ENCODE results near the gene RIOX2.

Gene RIOX2

DNA sequence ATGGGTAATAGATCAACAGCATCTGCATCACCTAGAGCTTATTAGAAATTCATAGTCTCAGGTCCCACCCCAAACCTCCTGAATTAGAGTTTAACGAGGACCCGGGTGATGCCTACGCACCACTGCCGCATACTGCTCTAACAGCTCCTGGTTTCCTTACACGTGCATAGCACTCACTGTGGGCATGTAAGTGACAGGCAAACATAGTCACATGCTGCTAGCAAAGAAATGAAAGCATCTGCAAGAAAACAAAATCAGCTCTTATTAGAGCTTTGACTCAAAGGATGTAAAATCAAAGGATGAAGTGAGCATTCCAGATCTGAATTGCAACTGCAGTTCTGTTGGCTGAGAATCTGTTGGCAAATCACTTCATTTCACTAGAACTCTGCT is 19.1 kb upstream of the RIOX2 start:
- Histone ChIP-seq H3K27me3 (ENCODE audit: control insufficient read depth in 5 of 5, insufficient read depth in 4 of 5, low read length in 5 of 5) (peaks cover 0 to 4% (median 0%) of the 10 kb centered on the region in 5 donors), H3K4me3 (ENCODE audit: low read depth in 1 of 5, low read length in 5 of 5) (no peak overlapping the region), H3K4me1 (ENCODE audit: control insufficient read depth in 5 of 5, insufficient read depth in 5 of 5, low read length in 5 of 5) (no peaks in the 10 kb centered on the region), H3K27ac (ENCODE audit: low read depth, low read length) (no peak overlapping the region), H3K9me3 (ENCODE audit: control insufficient read depth in 5 of 5, low read length in 5 of 5) (no peaks in the 10 kb centered on the region), H3K36me3 (ENCODE audit: control insufficient read depth in 5 of 5, insufficient read depth in 5 of 5, low read length in 5 of 5) (no peaks in the 10 kb centered on the region), H3K9ac (ENCODE audit: low read length in 5 of 5) (no peak overlapping the region)

- H3K27ac ChIP-seq (ENCODE audit: low read depth, low read length): no peak overlapping the region
- H3K27me3 ChIP-seq (ENCODE audit: control insufficient read depth in 5 of 5, insufficient read depth in 4 of 5, low read length in 5 of 5): peaks cover 0 to 4% (median 0%) of the 10 kb centered on the region in 5 donors
- no peaks in the 10 kb centered on the region for H3K36me3 ChIP-seq (ENCODE audit: control insufficient read depth in 5 of 5, insufficient read depth in 5 of 5, low read length in 5 of 5)
- no peaks in the 10 kb centered on the region for H3K4me1 ChIP-seq (ENCODE audit: control insufficient read depth in 5 of 5, insufficient read depth in 5 of 5, low read length in 5 of 5)
- no peak overlapping the region for H3K4me3 ChIP-seq (ENCODE audit: low read depth in 1 of 5, low read length in 5 of 5)
- no peak overlapping the region for H3K9ac ChIP-seq (ENCODE audit: low read length in 5 of 5)
- no peaks in the 10 kb centered on the region for H3K9me3 ChIP-seq (ENCODE audit: control insufficient read depth in 5 of 5, low read length in 5 of 5)
These were observed 18.5 kb upstream of the RIOX2 start for GRCh38 chr3:97990624-97991292.

DNA sequence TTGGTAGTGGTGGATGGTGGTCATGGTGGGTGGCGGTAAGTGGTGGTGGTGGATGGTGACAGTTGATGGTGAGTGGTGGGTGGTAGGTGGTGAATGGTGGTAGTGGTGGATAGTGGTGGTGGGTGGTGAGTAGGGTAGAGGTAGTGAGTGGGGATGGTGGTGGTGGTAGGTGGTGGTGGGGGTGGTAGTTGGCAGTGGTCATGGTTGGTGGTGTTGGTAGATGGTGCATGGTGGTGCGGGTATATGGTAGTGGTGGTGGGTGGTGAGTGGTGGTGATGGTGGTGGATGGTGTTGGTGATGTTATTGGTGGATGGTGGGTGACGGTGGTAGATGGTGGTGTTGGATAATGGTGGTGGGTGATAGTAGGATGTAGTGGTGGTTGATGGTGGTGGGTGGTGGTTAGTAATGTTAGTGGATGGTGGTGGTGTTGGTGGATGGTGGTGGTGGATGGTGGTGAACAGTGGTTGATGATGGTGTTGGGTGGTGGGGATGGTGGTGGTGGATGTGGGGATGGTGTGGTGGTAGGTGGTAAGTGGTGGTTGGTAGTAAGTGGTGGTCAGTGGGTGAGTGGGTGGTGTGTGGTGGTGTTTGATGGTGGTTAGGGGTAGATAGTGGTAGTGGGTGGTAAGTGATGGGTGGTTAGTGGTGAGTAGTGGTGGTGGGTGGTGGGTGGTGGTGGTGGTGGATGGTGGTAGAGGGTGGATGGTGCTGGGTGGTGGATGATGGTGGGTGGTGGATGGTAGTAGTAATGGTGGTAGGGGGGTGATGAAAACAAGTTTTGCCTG is 16.7 kb upstream of the RIOX2 start:
- Histone ChIP-seq H3K4me1 (ENCODE audit: control insufficient read depth in 5 of 5, insufficient read depth in 5 of 5, low read length in 5 of 5) (peaks cover 0 to 3% (median 2%) of the 10 kb centered on the region in 5 donors), H3K9ac (ENCODE audit: low read length in 5 of 5) (no peak overlapping the region), H3K36me3 (ENCODE audit: control insufficient read depth in 5 of 5, insufficient read depth in 5 of 5, low read length in 5 of 5) (no peaks in the 10 kb centered on the region), H3K27ac (ENCODE audit: low read depth, low read length) (no peak overlapping the region), H3K27me3 (ENCODE audit: control insufficient read depth in 5 of 5, insufficient read depth in 4 of 5, low read length in 5 of 5) (peaks cover 0 to 4% (median 0%) of the 10 kb centered on the region in 5 donors), H3K4me3 (ENCODE audit: low read depth in 1 of 5, low read length in 5 of 5) (no peak overlapping the region), H3K9me3 (ENCODE audit: control insufficient read depth in 5 of 5, low read length in 5 of 5) (no peaks in the 10 kb centered on the region)

- Histone ChIP-seq H3K9ac (ENCODE audit: low read length in 5 of 5) (no peak overlapping the region), H3K9me3 (ENCODE audit: control insufficient read depth in 5 of 5, low read length in 5 of 5) (no peaks in the 10 kb centered on the region), H3K36me3 (ENCODE audit: control insufficient read depth in 5 of 5, insufficient read depth in 5 of 5, low read length in 5 of 5) (no peaks in the 10 kb centered on the region), H3K27ac (ENCODE audit: low read depth, low read length) (no peak overlapping the region), H3K4me1 (ENCODE audit: control insufficient read depth in 5 of 5, insufficient read depth in 5 of 5, low read length in 5 of 5) (peaks cover 0 to 9% (median 7%) of the 10 kb centered on the region in 5 donors), H3K4me3 (ENCODE audit: low read depth in 1 of 5, low read length in 5 of 5) (no peak overlapping the region), H3K27me3 (ENCODE audit: control insufficient read depth in 5 of 5, insufficient read depth in 4 of 5, low read length in 5 of 5) (no peaks in the 10 kb centered on the region)
These were observed 15.1 kb upstream of the RIOX2 start for GRCh38 chr3:97987306-97987705.

DNA sequence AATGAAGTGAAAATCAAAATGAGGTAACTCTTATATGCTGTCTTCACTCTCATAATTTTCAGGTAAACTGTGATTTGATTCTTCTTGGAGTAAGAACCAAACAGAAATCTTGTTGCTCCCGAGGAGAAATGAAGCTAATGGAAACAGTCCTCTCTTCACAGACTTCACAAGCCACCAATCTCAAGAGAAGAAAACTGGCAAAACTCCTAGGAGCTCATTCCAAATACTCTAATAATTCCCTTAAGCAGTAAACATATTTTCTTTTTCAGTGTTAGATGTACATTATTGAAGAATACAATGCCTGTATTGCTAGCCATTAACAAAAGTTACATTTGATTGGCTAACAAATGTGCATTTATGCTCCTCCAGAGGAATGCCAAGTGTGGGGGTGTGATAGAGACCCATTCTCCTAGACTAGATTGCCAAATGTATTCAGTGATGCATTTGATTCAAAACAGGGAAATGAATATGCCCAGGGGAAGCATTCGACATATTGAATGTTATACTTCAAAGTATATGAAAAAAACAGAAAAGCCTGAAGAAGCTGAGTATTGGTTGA is 11.8 kb upstream of the RIOX2 start:
- Histone ChIP-seq H3K9ac (ENCODE audit: low read length in 5 of 5) (no peak overlapping the region), H3K36me3 (ENCODE audit: control insufficient read depth in 5 of 5, insufficient read depth in 5 of 5, low read length in 5 of 5) (no peaks in the 10 kb centered on the region), H3K4me1 (ENCODE audit: control insufficient read depth in 5 of 5, insufficient read depth in 5 of 5, low read length in 5 of 5) (peaks cover 0 to 15% (median 11%) of the 10 kb centered on the region in 5 donors), H3K27me3 (ENCODE audit: control insufficient read depth in 5 of 5, insufficient read depth in 4 of 5, low read length in 5 of 5) (no peaks in the 10 kb centered on the region), H3K4me3 (ENCODE audit: low read depth in 1 of 5, low read length in 5 of 5) (no peak overlapping the region), H3K9me3 (ENCODE audit: control insufficient read depth in 5 of 5, low read length in 5 of 5) (no peaks in the 10 kb centered on the region), H3K27ac (ENCODE audit: low read depth, low read length) (no peak overlapping the region)

- H3K9ac ChIP-seq (ENCODE audit: low read length in 5 of 5): no peak overlapping the region
- no peak overlapping the region for H3K4me3 ChIP-seq (ENCODE audit: low read depth in 1 of 5, low read length in 5 of 5)
- H3K9me3 ChIP-seq (ENCODE audit: control insufficient read depth in 5 of 5, low read length in 5 of 5): no peaks in the 10 kb centered on the region
- peaks cover 0 to 15% (median 11%) of the 10 kb centered on the region in 5 donors for H3K4me1 ChIP-seq (ENCODE audit: control insufficient read depth in 5 of 5, insufficient read depth in 5 of 5, low read length in 5 of 5)
- peak overlapping the region; percentile 9 for H3K27ac ChIP-seq (ENCODE audit: low read depth, low read length)
- no peaks in the 10 kb centered on the region for H3K27me3 ChIP-seq (ENCODE audit: control insufficient read depth in 5 of 5, insufficient read depth in 4 of 5, low read length in 5 of 5)
- no peaks in the 10 kb centered on the region for H3K36me3 ChIP-seq (ENCODE audit: control insufficient read depth in 5 of 5, insufficient read depth in 5 of 5, low read length in 5 of 5)
These were observed 9.7 kb upstream of the RIOX2 start for GRCh38 chr3:97981886-97982285.

GRCh38 chr3:97979610-97980009 is 7.4 kb upstream of the RIOX2 start:
- H3K9ac ChIP-seq (ENCODE audit: low read length in 5 of 5): no peak overlapping the region
- H3K27ac ChIP-seq (ENCODE audit: low read depth, low read length): no peak overlapping the region
- no peaks in the 10 kb centered on the region for H3K9me3 ChIP-seq (ENCODE audit: control insufficient read depth in 5 of 5, low read length in 5 of 5)
- H3K4me1 ChIP-seq (ENCODE audit: control insufficient read depth in 5 of 5, insufficient read depth in 5 of 5, low read length in 5 of 5): peaks cover 0 to 15% (median 11%) of the 10 kb centered on the region in 5 donors
- H3K27me3 ChIP-seq (ENCODE audit: control insufficient read depth in 5 of 5, insufficient read depth in 4 of 5, low read length in 5 of 5): no peaks in the 10 kb centered on the region
- H3K4me3 ChIP-seq (ENCODE audit: low read depth in 1 of 5, low read length in 5 of 5): no peak overlapping the region
- H3K36me3 ChIP-seq (ENCODE audit: control insufficient read depth in 5 of 5, insufficient read depth in 5 of 5, low read length in 5 of 5): no peaks in the 10 kb centered on the region

DNA sequence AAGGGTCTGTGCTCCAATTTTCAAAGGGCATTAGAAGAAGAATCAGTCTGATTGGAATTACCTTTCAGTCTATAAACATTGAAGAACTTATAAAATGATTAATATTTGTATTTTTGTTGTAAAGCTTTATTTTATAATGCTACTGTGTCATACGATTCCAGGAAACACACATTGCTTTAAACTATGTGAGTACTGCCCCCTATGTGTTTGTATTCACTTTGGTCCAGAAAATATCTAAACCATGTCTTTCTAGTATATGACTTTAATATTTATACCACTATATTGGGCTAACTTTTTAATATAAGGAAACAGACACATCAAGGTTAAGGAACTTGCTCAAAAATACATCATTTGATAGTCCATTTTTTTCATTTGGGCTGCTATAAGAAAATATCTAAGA is 3.2 kb upstream of the RIOX2 start:
- peaks cover 0 to 17% (median 15%) of the 10 kb centered on the region in 5 donors for H3K4me1 ChIP-seq (ENCODE audit: control insufficient read depth in 5 of 5, insufficient read depth in 5 of 5, low read length in 5 of 5)
- no peak overlapping the region for H3K27ac ChIP-seq (ENCODE audit: low read depth, low read length)
- H3K36me3 ChIP-seq (ENCODE audit: control insufficient read depth in 5 of 5, insufficient read depth in 5 of 5, low read length in 5 of 5): no peaks in the 10 kb centered on the region
- H3K9me3 ChIP-seq (ENCODE audit: control insufficient read depth in 5 of 5, low read length in 5 of 5): no peaks in the 10 kb centered on the region
- no peak overlapping the region for H3K9ac ChIP-seq (ENCODE audit: low read length in 5 of 5)
- H3K27me3 ChIP-seq (ENCODE audit: control insufficient read depth in 5 of 5, insufficient read depth in 4 of 5, low read length in 5 of 5): no peaks in the 10 kb centered on the region
- H3K4me3 ChIP-seq (ENCODE audit: low read depth in 1 of 5, low read length in 5 of 5): no peak overlapping the region

- H3K36me3 ChIP-seq (ENCODE audit: control insufficient read depth in 5 of 5, insufficient read depth in 5 of 5, low read length in 5 of 5): no peaks in the 10 kb centered on the region
- no peak overlapping the region for H3K9ac ChIP-seq (ENCODE audit: low read length in 5 of 5)
- peaks cover 0 to 22% (median 19%) of the 10 kb centered on the region in 5 donors for H3K4me1 ChIP-seq (ENCODE audit: control insufficient read depth in 5 of 5, insufficient read depth in 5 of 5, low read length in 5 of 5)
- H3K9me3 ChIP-seq (ENCODE audit: control insufficient read depth in 5 of 5, low read length in 5 of 5): no peaks in the 10 kb centered on the region
- no peaks in the 10 kb centered on the region for H3K27me3 ChIP-seq (ENCODE audit: control insufficient read depth in 5 of 5, insufficient read depth in 4 of 5, low read length in 5 of 5)
- H3K27ac ChIP-seq (ENCODE audit: low read depth, low read length): no peak overlapping the region
- no peak overlapping the region for H3K4me3 ChIP-seq (ENCODE audit: low read depth in 1 of 5, low read length in 5 of 5)
These were observed 2.8 kb upstream of the RIOX2 start for GRCh38 chr3:97974996-97975395.

GRCh38 chr3:97972976-97973375 is 745 bp upstream of the RIOX2 start:
- Histone ChIP-seq H3K36me3 (ENCODE audit: control insufficient read depth in 5 of 5, insufficient read depth in 5 of 5, low read length in 5 of 5) (no peaks in the 10 kb centered on the region), H3K27ac (ENCODE audit: low read depth, low read length) (no peak overlapping the region), H3K4me3 (ENCODE audit: low read depth in 1 of 5, low read length in 5 of 5) (peak overlapping the region in 4 of 5 donors; percentile 65 to 77 (median 68)), H3K4me1 (ENCODE audit: control insufficient read depth in 5 of 5, insufficient read depth in 5 of 5, low read length in 5 of 5) (peaks cover 0 to 27% (median 20%) of the 10 kb centered on the region in 5 donors), H3K9me3 (ENCODE audit: control insufficient read depth in 5 of 5, low read length in 5 of 5) (no peaks in the 10 kb centered on the region), H3K9ac (ENCODE audit: low read length in 5 of 5) (peak overlapping the region in 2 of 5 donors; percentile 35 to 48), H3K27me3 (ENCODE audit: control insufficient read depth in 5 of 5, insufficient read depth in 4 of 5, low read length in 5 of 5) (no peaks in the 10 kb centered on the region)
